Nephron (organoid): ENCODE results near the gene SYT1.

Experiments
- H3K27ac Mint-ChIP-seq, 3 experiments: 2 replicates each; pipeline ENCODE4 v1.8.0; 2020; ENCODE audit warnings: mixed read lengths in 3 of 3, mild to moderate bottlenecking in 2 of 3, moderate library complexity in 1 of 3
- H3K27me3 Mint-ChIP-seq: 2 replicates; pipeline ENCODE4 v1.8.0; 2021; ENCODE audit warnings: low read depth, mild to moderate bottlenecking, moderate library complexity, mixed read lengths
- H3K36me3 Mint-ChIP-seq: 2 replicates; pipeline ENCODE4 v1.8.0; 2020; ENCODE audit warnings: low read depth, mixed read lengths
- H3K4me1 Mint-ChIP-seq: 2 replicates; pipeline ENCODE4 v1.8.0; 2020; ENCODE audit warnings: mixed read lengths
- H3K4me3 Mint-ChIP-seq, 3 experiments: 2 replicates each; pipeline ENCODE4 v1.8.0; 2020; ENCODE audit warnings: mild to moderate bottlenecking in 3 of 3, mixed read lengths in 3 of 3, moderate library complexity in 2 of 3
- H3K9me3 Mint-ChIP-seq: 2 replicates; pipeline ENCODE4 v1.8.0; 2020; ENCODE audit warnings: mixed read lengths
- CTCF ChIP-seq, 3 experiments: fragments of 200-600 bp; sonication (generic); IDR thresholded peaks; one replicate each; pipeline ENCODE4 v1.5.0; 2021; ENCODE audit warnings: antibody characterized with exemption in 3 of 3; ENCODE audit not compliant: unreplicated experiment in 3 of 3

Gene SYT1

DNA sequence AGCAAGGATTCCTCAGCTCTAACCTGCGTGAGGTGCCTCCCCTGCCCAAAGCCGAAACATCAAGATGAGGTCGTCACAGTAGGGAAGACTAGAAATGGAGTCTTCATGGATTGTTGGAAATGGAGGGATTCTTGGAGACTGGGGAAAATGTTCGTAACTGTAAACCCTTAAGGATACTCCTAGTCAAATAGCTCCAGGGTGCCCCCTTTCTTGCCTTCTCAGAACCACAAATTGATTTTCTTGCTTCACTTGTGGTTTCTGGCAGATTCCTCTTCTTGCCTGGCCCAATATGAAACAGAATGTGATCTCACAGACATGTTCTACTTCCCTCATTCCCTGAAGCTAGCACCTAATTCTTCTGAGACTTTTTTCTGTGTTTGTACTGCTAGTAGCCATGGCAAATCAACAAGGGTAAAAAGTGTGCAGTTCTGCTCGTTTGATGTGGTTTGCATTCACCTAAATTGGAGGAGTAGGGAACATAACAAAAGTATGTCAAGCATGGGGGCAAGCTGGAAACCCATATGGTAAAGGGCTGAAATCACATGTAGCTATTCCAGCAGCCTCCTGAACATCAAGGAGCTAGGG lies 494.2 kb downstream of the SYT1 start:
- H3K27ac Mint-ChIP-seq: no peak overlapping the region
- H3K4me1 Mint-ChIP-seq: no peaks in the 10 kb centered on the region
- no peaks in the 10 kb centered on the region for H3K27me3 Mint-ChIP-seq
- TF ChIP-seq CTCF (IDR thresholded peaks at IDR 0.05; ENCODE audit: unreplicated experiment in 3 of 3): no peak
- no peaks in the 10 kb centered on the region for H3K9me3 Mint-ChIP-seq
- H3K4me3 Mint-ChIP-seq: no peak overlapping the region
- peaks cover 13% of the 10 kb centered on the region for H3K36me3 Mint-ChIP-seq

DNA sequence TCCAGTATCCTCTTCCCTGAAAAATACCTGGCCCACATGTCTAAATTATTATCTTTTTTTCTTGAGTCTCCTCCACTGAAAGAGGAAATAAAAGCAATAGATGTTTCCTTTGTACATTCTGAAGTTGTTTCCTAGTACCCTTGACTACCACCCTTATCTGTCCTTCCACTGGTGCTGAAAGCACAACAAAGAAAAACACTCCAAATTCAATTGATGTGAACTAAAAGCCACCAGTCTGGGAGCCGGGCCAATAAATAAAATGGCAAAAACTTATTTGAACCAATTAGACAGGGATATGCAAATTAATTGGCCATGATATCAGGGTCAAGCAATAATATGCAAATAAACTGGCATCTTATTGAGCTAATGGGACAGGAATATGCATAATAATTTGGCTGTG lies 495.7 kb downstream of the SYT1 start:
- no peaks in the 10 kb centered on the region for H3K4me1 Mint-ChIP-seq
- H3K27ac Mint-ChIP-seq: no peak overlapping the region
- H3K36me3 Mint-ChIP-seq: peaks cover 7% of the 10 kb centered on the region
- H3K4me3 Mint-ChIP-seq: no peak overlapping the region
- H3K9me3 Mint-ChIP-seq: no peaks in the 10 kb centered on the region
- no peak for TF ChIP-seq CTCF (IDR thresholded peaks at IDR 0.05; ENCODE audit: unreplicated experiment in 3 of 3)
- H3K27me3 Mint-ChIP-seq: no peaks in the 10 kb centered on the region

GRCh38 chr12:79360936-79361335 lies 496.4 kb downstream of the SYT1 start:
- Mint-ChIP-seq H3K9me3 (no peaks in the 10 kb centered on the region), H3K27ac (no peak overlapping the region), H3K36me3 (peaks cover 3% of the 10 kb centered on the region), H3K4me3 (no peak overlapping the region), H3K4me1 (no peaks in the 10 kb centered on the region), H3K27me3 (no peaks in the 10 kb centered on the region)
- no peak for TF ChIP-seq CTCF (IDR thresholded peaks at IDR 0.05; ENCODE audit: unreplicated experiment in 3 of 3)

DNA sequence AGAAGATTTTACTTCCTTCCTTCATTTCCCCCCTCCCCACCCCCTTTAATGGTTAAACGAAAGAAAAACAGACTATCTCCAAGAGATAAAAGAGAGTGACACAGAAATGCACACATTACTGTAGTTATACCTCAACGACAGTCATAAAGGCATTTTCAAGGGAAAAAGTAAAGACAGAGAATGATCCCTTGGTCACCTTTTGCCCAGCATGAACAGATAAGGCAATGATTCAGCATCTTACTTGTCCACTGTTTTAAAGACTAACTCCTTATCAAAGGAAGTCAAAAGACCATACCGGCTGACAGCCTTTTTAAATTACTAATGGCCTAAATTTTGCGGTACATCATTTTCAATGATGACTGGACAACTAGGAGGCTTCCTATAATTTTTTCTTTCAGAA lies 499.6 kb downstream of the SYT1 start:
- no peak overlapping the region for H3K4me3 Mint-ChIP-seq
- H3K27me3 Mint-ChIP-seq: no peaks in the 10 kb centered on the region
- TF ChIP-seq CTCF (IDR thresholded peaks at IDR 0.05; ENCODE audit: unreplicated experiment in 3 of 3): no peak
- peaks cover 3% of the 10 kb centered on the region for H3K36me3 Mint-ChIP-seq
- no peaks in the 10 kb centered on the region for H3K9me3 Mint-ChIP-seq
- no peak overlapping the region for H3K27ac Mint-ChIP-seq
- no peaks in the 10 kb centered on the region for H3K4me1 Mint-ChIP-seq

- Mint-ChIP-seq H3K36me3 (no peaks in the 10 kb centered on the region), H3K9me3 (no peaks in the 10 kb centered on the region), H3K4me1 (peaks cover 13% of the 10 kb centered on the region), H3K27ac (peak overlapping the region in 1 of 3 experiments; percentile 24), H3K4me3 (no peak overlapping the region), H3K27me3 (no peaks in the 10 kb centered on the region)
- TF ChIP-seq CTCF (IDR thresholded peaks at IDR 0.05; ENCODE audit: unreplicated experiment in 3 of 3): no peak
Observed at GRCh38 chr12:79366374-79366773, 501.8 kb downstream of the SYT1 start.

- H3K36me3 Mint-ChIP-seq: no peaks in the 10 kb centered on the region
- H3K27me3 Mint-ChIP-seq: no peaks in the 10 kb centered on the region
- H3K27ac Mint-ChIP-seq: peak overlapping the region in 1 of 3 experiments; percentile 24
- TF ChIP-seq CTCF (IDR thresholded peaks at IDR 0.05; ENCODE audit: unreplicated experiment in 3 of 3): no peak
- H3K4me3 Mint-ChIP-seq: no peak overlapping the region
- H3K9me3 Mint-ChIP-seq: no peaks in the 10 kb centered on the region
- H3K4me1 Mint-ChIP-seq: peaks cover 14% of the 10 kb centered on the region
Observed at GRCh38 chr12:79367032-79367589, 502.5 kb downstream of the SYT1 start.
